Testis (tissue), 3 donors: ENCODE data around the gene ARPIN. TPM values are rescaled to one million over a fixed set of nuclear protein-coding genes. Genes with fewer than 3 reads are reported as not detected.
"Not testable (repeated sequence)": the region's sequence is repeated elsewhere in the genome, so short reads cannot be mapped to it uniquely, and the experiment has no call there.

Experiments used
- DNase-seq: peaks from one replicate; pipeline ENCODE4 v3.0.0-alpha.2; 2019
- H3K27ac ChIP-seq, 2 donors: fragments of 200-600 bp; sonication (generic); one replicate each; pipeline ENCODE4 v1.5.1; 2019
- H3K27me3 ChIP-seq: fragments of 200-600 bp; sonication (generic); one replicate; pipeline ENCODE4 v1.5.1; 2019
- H3K36me3 ChIP-seq: fragments of 200-600 bp; sonication (generic); one replicate; pipeline ENCODE4 v1.5.1; 2017; ENCODE audit warnings: low read depth; ENCODE audit errors: missing control alignments
- H3K4me1 ChIP-seq: fragments of 200-600 bp; sonication (generic); one replicate; pipeline ENCODE4 v1.5.1; 2019
- H3K4me3 ChIP-seq, 2 donors: fragments of 200-600 bp; sonication (generic); one replicate each; pipeline ENCODE4 v1.5.1; 2017 to 2019
- H3K9me3 ChIP-seq: fragments of 200-600 bp; sonication (generic); one replicate; pipeline ENCODE4 v1.5.1; 2017
- CTCF ChIP-seq, 3 experiments: fragments of 450-650 bp in 2 of 3; fragments of 200-600 bp in 1 of 3; sonication (generic) in 1 of 3; IDR thresholded peaks; one replicate each; pipeline ENCODE4 v1.5.1; 2016 to 2019; ENCODE audit warnings: antibody characterized with exemption in 3 of 3, mild to moderate bottlenecking in 2 of 3, moderate library complexity in 1 of 3
- POLR2A ChIP-seq: fragments of 450-650 bp; IDR thresholded peaks from one replicate; pipeline ENCODE4 v1.6.1; 2017; ENCODE audit warnings: antibody characterized with exemption, mild to moderate bottlenecking, moderate library complexity
- WGBS, 2 donors: methylation state at CpG; one replicate each; pipeline ENCODE4 v1.1.5; 2018; 5-methylcytosine and 5-hydroxymethylcytosine counted together
- intact Hi-C: fragments of 100-400 bp; cut with DNase I; formaldehyde crosslinking; loops from one replicate; pipeline ENCODE4 v1.15.1; 2023; ENCODE audit warnings: low total_unique reads
- polyA plus RNA-seq: library from polyadenylated mRNA; stranded (reverse); fragments of 350-450 nt; fragmentation: Illumina TruSeq; extraction: RNeasy Lipid Tissue Mini Kit (QIAGEN cat#74804); gene quantifications from one replicate; pipeline ENCODE4 v1.2.3, GENCODE V29; 2014; ENCODE audit warnings: low read depth, low replicate concordance; ENCODE audit not compliant: insufficient read depth
- total RNA-seq, 2 donors: library from RNA; depleted of rRNA; stranded (reverse); fragments of >200 nt; gene quantifications; one replicate each; pipeline ENCODE4 v1.2.3, GENCODE V29; 2016

Gene ARPIN
- total and polyA plus RNA-seq, 3 donors from 2014 or later: 6.6 to 15.9 (median 14.3) TPM

GRCh38 chr15:89875741-89876140, 37.0 kb downstream of the ARPIN start:
- Histone ChIP-seq H3K4me1 (peaks cover 3% of the 10 kb centered on the region), H3K27me3 (no peaks in the 10 kb centered on the region), H3K36me3 (no peaks in the 10 kb centered on the region), H3K4me3 (no peak overlapping the region), H3K27ac (no peak overlapping the region), H3K9me3 (no peaks in the 10 kb centered on the region)
- 93 to 95% methylated on average over 6 of the region's 6 CpGs for WGBS, 2 donors
- DNase-seq: no peak
- no peak for TF ChIP-seq POLR2A
- no peak for TF ChIP-seq CTCF (IDR thresholded peaks at IDR 0.05)
- intact Hi-C loops: loop anchor here (10.0 kb wide), 1 partner anchor 111 kb away; no protein-coding TSS in a partner anchor

- Histone ChIP-seq H3K36me3 (no peaks in the 10 kb centered on the region), H3K9me3 (no peaks in the 10 kb centered on the region)
- WGBS, 2 donors: 36 to 42% methylated on average over 10 of the region's 10 CpGs
Observed at GRCh38 chr15:89874926-89875564, 37.7 kb downstream of the ARPIN start.

GRCh38 chr15:89870688-89871288, 42.0 kb downstream of the ARPIN start:
- Histone ChIP-seq H3K4me1 (peaks cover 3% of the 10 kb centered on the region), H3K4me3 (no peak overlapping the region), H3K9me3 (no peaks in the 10 kb centered on the region), H3K36me3 (no peaks in the 10 kb centered on the region), H3K27ac (no peak overlapping the region), H3K27me3 (no peaks in the 10 kb centered on the region)
- intact Hi-C loops: loop anchor here (10.0 kb wide), 1 partner anchor 106 kb away; no protein-coding TSS in a partner anchor
- DNase-seq: no peak
- TF ChIP-seq CTCF (IDR thresholded peaks at IDR 0.05) (no peak), POLR2A (no peak)
- 94% methylated on average over 4 of the region's 4 CpGs for WGBS, 2 donors

More at GRCh38 chr15:89874926-89875564, 37.7 kb downstream of the ARPIN start:
- Histone ChIP-seq H3K27ac (no peak overlapping the region), H3K4me3 (no peak overlapping the region), H3K4me1 (peaks cover 3% of the 10 kb centered on the region), H3K27me3 (no peaks in the 10 kb centered on the region)
- TF ChIP-seq POLR2A (no peak), CTCF (IDR thresholded peaks at IDR 0.05) (peak; percentile 54 to 81 (median 75))
- intact Hi-C loops: loop anchor here (10.0 kb wide), 1 partner anchor 110 kb away; no protein-coding TSS in a partner anchor
- peak; percentile 86 for DNase-seq

- intact Hi-C loops: loop anchor here (10.0 kb wide), 1 partner anchor 105 kb away; no protein-coding TSS in a partner anchor
- TF ChIP-seq POLR2A (no peak), CTCF (IDR thresholded peaks at IDR 0.05) (no peak)
- no peak for DNase-seq
- peaks cover 2% of the 10 kb centered on the region for H3K4me1 ChIP-seq
- WGBS, 2 donors: 90 to 93% methylated on average over 5 of the region's 5 CpGs
- H3K36me3 ChIP-seq: no peaks in the 10 kb centered on the region
- H3K4me3 ChIP-seq: no peak overlapping the region
- no peaks in the 10 kb centered on the region for H3K27me3 ChIP-seq
- no peak overlapping the region for H3K27ac ChIP-seq
- H3K9me3 ChIP-seq: no peaks in the 10 kb centered on the region
Observed at GRCh38 chr15:89870006-89870405, 42.7 kb downstream of the ARPIN start.

- 96 to 98% methylated on average over 9 of the region's 9 CpGs for WGBS, 2 donors
- intact Hi-C loops, H3K9me3 ChIP-seq, H3K36me3 ChIP-seq, H3K4me1 ChIP-seq, H3K4me3 ChIP-seq, H3K27me3 ChIP-seq, H3K27ac ChIP-seq, DNase-seq: not testable (repeated sequence)
Observed at GRCh38 chr15:89869490-89869889, 43.3 kb downstream of the ARPIN start.
